GM18502 (cell line): ENCODE data around the gene PIM3.

Experiments used
- ATAC-seq: cut with Tn5 transposase; IDR thresholded peaks from one replicate; pipeline ENCODE4 v1.9.1; 2021; ENCODE audit warnings: mild to moderate bottlenecking; ENCODE audit not compliant: unreplicated experiment, poor library complexity

PIM3 gene

GRCh38 chr22:49965091-49966040, 4.8 kb downstream of the PIM3 start:
- no peak for ATAC-seq

- no peak for ATAC-seq
Observed at GRCh38 chr22:49966041-49966773, 5.6 kb downstream of the PIM3 start.

- ATAC-seq = no peak
Observed at GRCh38 chr22:49966774-49967705, 6.5 kb downstream of the PIM3 start.

GRCh38 chr22:49967706-49968208, 7.2 kb downstream of the PIM3 start:
- no peak for ATAC-seq

GRCh38 chr22:49968313-49968830, 7.8 kb downstream of the PIM3 start:
- no peak for ATAC-seq

- no peak for ATAC-seq
Observed at GRCh38 chr22:49968831-49969661, 8.5 kb downstream of the PIM3 start.

GRCh38 chr22:49969751-49970527, 9.4 kb downstream of the PIM3 start:
- no peak for ATAC-seq

- ATAC-seq = peak; percentile 68
Observed at GRCh38 chr22:49970528-49971231, 10.1 kb downstream of the PIM3 start.

- ATAC-seq = peak; percentile 29
Observed at GRCh38 chr22:49971232-49972162, 10.9 kb downstream of the PIM3 start.

GRCh38 chr22:49972163-49973017, 11.8 kb downstream of the PIM3 start:
- ATAC-seq = no peak

- no peak for ATAC-seq
Observed at GRCh38 chr22:49973018-49973961, 12.7 kb downstream of the PIM3 start.

- no peak for ATAC-seq
Observed at GRCh38 chr22:49975543-49976389, 15.2 kb downstream of the PIM3 start.

- ATAC-seq = no peak
Observed at GRCh38 chr22:49976439-49977175, 16.0 kb downstream of the PIM3 start.
